NB4 (cell line): ENCODE data around the gene SEPTIN8.
A peak's percentile ranks its signal among the peaks of the same experiment; 100 is the strongest.

Experiments
- DNase-seq: peaks from one replicate; pipeline ENCODE4 v3.0.0; 2010; ENCODE audit warnings: low read depth
- H3K4me3 ChIP-seq: one replicate; pipeline ENCODE4 v1.5.1; 2011; ENCODE audit warnings: mild to moderate bottlenecking, low read depth, low read length, moderate library complexity
- MYC ChIP-seq: IDR thresholded peaks from 2 replicates; pipeline ENCODE4 v1.6.1; 2011; ENCODE audit warnings: low read depth, low read length
- POLR2A ChIP-seq: IDR thresholded peaks from 2 replicates; pipeline ENCODE4 v1.6.1; 2011; ENCODE audit warnings: mild to moderate bottlenecking; ENCODE audit not compliant: insufficient read length; ENCODE audit errors: extremely low read depth
- TF ChIP-seq, protein P1 (sequence below): IDR thresholded peaks from one replicate; pipeline ENCODE4 v1.5.1; 2012; ENCODE audit warnings: low read depth, low read length
- TF ChIP-seq, protein P2 (sequence below): IDR thresholded peaks from 2 replicates; pipeline ENCODE4 v1.6.1; 2011; ENCODE audit warnings: low read depth, low read length

The SEPTIN8 gene

DNA sequence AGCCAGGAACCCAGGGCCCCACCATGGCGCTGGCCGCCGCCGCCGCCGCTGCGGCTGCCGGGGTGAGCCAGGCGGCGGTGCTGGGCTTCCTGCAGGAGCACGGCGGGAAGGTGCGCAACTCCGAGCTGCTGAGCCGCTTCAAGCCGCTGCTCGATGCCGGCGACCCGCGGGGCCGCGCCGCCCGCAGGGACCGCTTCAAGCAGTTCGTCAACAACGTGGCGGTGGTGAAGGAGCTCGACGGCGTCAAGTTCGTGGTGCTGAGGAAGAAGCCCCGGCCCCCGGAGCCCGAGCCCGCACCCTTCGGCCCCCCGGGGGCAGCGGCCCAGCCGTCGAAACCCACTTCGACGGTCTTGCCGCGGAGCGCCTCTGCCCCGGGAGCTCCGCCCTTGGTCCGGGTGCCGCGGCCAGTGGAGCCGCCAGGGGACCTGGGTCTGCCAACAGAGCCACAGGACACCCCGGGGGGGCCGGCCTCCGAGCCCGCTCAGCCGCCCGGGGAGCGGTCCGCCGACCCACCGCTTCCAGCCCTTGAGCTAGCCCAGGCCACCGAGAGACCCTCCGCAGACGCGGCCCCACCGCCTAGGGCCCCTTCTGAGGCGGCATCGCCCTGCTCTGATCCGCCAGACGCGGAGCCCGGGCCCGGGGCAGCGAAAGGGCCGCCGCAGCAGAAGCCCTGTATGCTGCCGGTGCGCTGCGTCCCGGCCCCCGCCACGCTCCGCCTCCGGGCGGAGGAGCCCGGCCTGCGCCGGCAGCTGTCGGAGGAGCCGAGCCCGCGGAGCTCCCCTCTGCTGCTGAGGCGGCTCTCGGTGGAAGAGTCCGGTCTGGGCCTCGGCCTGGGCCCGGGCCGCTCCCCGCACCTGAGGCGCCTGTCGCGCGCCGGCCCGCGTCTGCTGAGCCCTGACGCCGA, 36.8 kb upstream of the SEPTIN8 start:
- no peak overlapping the region for H3K4me3 ChIP-seq
- TF ChIP-seq, protein P1, sequence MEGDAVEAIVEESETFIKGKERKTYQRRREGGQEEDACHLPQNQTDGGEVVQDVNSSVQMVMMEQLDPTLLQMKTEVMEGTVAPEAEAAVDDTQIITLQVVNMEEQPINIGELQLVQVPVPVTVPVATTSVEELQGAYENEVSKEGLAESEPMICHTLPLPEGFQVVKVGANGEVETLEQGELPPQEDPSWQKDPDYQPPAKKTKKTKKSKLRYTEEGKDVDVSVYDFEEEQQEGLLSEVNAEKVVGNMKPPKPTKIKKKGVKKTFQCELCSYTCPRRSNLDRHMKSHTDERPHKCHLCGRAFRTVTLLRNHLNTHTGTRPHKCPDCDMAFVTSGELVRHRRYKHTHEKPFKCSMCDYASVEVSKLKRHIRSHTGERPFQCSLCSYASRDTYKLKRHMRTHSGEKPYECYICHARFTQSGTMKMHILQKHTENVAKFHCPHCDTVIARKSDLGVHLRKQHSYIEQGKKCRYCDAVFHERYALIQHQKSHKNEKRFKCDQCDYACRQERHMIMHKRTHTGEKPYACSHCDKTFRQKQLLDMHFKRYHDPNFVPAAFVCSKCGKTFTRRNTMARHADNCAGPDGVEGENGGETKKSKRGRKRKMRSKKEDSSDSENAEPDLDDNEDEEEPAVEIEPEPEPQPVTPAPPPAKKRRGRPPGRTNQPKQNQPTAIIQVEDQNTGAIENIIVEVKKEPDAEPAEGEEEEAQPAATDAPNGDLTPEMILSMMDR = no peak
- TF ChIP-seq, protein P2, sequence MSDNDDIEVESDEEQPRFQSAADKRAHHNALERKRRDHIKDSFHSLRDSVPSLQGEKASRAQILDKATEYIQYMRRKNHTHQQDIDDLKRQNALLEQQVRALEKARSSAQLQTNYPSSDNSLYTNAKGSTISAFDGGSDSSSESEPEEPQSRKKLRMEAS = no peak
- no peak for TF ChIP-seq MYC
- peak; percentile 68 for DNase-seq

DNA sequence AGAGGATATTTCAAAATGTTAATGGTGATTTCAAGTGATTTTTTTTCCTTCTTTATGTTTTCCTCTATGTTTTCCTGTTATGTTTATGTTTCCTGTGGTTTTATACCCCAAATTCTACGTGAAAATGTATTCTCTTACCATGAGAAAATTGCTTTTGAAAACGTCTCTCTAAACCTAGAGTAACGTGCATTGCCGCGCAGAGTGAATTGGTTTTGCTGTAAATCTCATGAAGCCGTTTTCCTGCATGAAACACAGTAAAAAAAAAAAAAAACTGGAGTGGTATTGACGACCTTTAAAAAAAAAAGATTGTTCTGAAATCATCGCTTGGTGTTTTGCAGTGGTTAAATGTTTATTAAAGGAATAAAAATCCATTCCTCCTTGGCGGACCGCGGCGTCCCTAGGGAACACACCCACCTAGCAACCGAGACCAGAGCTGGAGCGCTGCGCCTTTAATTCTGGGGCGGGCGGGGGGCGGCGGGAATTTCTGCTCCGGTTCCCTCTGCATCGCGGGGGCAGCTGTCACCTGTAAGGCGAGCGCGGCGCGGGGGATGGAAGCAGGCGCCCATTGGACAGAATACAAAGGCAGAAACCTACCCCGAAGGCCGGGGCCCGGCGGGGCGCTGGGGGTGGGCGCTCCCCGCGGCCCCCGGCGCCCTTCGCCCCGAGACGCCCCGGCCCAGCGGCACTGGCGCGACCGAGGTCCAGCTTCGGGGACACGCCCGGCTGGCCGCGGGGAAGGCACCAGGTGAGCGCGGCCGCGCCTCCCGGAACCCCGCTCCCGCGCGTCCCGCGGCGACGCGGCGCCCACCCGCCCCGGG, 36.0 kb upstream of the SEPTIN8 start, which contains the start of gene SOWAHA:
SOWAHA (plus strand) TSS at position 522 of the 818 bp plus-strand sequence. CDS start 320 bp downstream, outside the sequence.
- DNase-seq = no peak
- peak within 1 kb of the TSS; percentile 16 for H3K4me3 ChIP-seq
- TF ChIP-seq, protein P2 = no peak
- no peak for TF ChIP-seq POLR2A
- TF ChIP-seq, protein P1 = no peak
- no peak for TF ChIP-seq MYC

DNA sequence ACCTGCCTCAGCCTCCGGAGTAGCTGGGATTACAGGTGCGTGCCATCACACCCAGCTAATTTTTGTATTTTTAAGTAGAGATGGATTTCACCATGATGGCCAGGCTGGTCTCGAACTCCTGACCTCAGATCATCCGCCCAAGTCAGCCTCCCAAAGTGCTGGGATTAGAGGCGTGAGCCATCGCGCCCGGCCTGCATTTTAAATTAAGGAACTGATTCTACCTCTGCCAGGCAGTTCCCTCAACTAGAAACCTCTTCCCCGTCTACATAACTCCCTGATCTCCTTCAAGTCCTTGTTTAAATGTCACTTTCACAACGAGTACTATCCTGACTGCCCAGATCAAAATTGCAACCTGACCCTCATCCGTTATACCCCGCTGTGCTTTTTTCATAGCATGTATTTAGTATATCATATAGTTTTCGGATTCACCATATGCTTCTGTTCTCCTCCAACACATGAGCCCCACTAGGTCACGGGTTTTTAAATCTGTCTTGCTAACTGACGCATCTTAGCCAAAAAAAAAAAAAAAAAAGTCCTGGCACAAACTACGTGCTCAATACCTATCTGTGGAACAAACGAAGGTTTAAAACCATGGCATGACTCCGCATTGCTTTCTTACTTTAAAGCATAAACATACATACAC, 35.2 kb upstream of the SEPTIN8 start:
- no peak for DNase-seq
- H3K4me3 ChIP-seq = no peak overlapping the region
- no peak for TF ChIP-seq POLR2A
- TF ChIP-seq, protein P2 = no peak
- TF ChIP-seq, protein P1 = no peak
- no peak for TF ChIP-seq MYC

DNA sequence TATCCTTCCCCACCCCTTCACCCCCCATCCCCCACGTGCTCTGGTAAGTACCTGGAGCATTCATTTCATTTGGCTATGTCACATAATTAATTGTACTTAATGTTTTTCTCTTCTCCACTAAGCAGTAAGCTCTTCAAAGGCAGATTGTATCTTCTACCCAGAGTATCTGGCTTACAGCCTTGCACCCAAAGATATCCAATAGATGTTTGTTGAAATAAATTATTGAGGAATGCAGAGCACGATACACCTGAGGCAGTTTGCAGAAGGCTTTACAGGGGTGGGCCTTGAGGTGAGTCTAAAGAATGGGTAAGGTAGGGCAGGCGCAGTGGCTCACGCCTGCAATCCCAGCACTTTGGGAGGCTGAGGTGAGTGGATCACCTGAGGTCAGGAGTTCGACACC, 33.6 kb upstream of the SEPTIN8 start:
- TF ChIP-seq MYC (no peak), POLR2A (no peak)
- TF ChIP-seq, protein P2 = no peak
- TF ChIP-seq, protein P1 = no peak
- no peak for DNase-seq
- H3K4me3 ChIP-seq = no peak overlapping the region

DNA sequence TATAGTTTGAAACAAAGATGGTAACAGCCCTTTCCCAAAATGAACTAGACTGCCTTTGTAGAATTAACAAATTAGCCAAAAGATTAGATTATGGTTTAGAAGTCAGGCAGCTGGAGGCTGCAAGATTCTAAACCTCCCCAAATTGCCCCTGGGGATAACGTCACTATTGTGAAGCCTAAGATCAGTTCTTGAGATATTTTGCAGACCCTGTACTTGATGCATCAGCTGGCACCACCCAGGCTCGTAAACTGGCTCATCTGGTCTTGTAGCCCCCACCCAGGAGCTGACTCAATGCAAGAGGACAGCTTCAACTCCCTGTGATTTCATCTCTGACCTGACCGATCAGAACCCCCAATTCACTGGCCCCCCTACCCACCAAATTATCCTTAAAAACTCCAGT, 31.8 kb upstream of the SEPTIN8 start:
- no peak overlapping the region for H3K4me3 ChIP-seq
- TF ChIP-seq MYC = no peak
- DNase-seq = no peak

DNA sequence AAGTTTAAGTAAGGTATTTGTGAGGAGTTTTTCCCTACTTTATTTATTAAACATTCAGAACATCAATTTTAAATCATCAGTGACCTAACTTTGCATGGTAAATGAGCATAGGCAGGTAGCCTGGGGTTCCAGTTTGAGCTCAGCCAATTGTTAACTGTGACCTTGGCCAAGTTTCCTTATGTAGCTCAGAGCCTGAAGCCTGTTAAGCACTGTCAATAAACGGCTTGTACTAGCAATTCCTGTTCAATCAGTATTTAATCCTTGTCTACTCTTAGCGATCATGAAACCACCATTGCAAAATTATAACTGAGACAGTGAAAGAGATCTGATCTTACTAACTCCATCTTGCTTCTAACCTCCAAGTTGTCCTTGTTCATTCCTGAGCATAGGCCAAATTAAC, 31.4 kb upstream of the SEPTIN8 start:
- no peak overlapping the region for H3K4me3 ChIP-seq
- TF ChIP-seq MYC = no peak
- no peak for DNase-seq
